HG03342 (cell line): Measurements from ENCODE around the gene GPX8.

Experiments used
- ATAC-seq: cut with Tn5 transposase; IDR thresholded peaks from one replicate; pipeline ENCODE4 v1.9.1; 2021; ENCODE audit warnings: mild to moderate bottlenecking, moderate library complexity; ENCODE audit not compliant: unreplicated experiment

The GPX8 gene

GRCh38 chr5:55172051-55172899 lies 12.3 kb downstream of the GPX8 start:
- peak; percentile 69 for ATAC-seq

- peak; percentile 87 for ATAC-seq
Measured at GRCh38 chr5:55172937-55173686, 13.1 kb downstream of the GPX8 start, which contains the start of gene CDC20B. Gene CDC20B, minus strand, starts transcription at chr5:55173177. Its CDS starts 177 bp downstream, at chr5:55173000.

GRCh38 chr5:55173687-55174230 lies 13.8 kb downstream of the GPX8 start:
- ATAC-seq, result peak; percentile 7

GRCh38 chr5:55175781-55176175 lies 15.8 kb downstream of the GPX8 start:
- ATAC-seq, result no peak

- no peak for ATAC-seq
Measured at GRCh38 chr5:55176176-55176818, 16.3 kb downstream of the GPX8 start.

GRCh38 chr5:55177078-55177477 lies 17.1 kb downstream of the GPX8 start:
- ATAC-seq, result no peak

- no peak for ATAC-seq
Measured at GRCh38 chr5:55180016-55180415, 20.0 kb downstream of the GPX8 start.

GRCh38 chr5:55187370-55187769 lies 27.4 kb downstream of the GPX8 start:
- no peak for ATAC-seq

- ATAC-seq, result no peak
Measured at GRCh38 chr5:55188656-55189540, 28.9 kb downstream of the GPX8 start.

GRCh38 chr5:55191165-55191564 lies 31.2 kb downstream of the GPX8 start:
- ATAC-seq, result no peak

- no peak for ATAC-seq
Measured at GRCh38 chr5:55205001-55205400, 45.0 kb downstream of the GPX8 start.

GRCh38 chr5:55211184-55211874 lies 51.4 kb downstream of the GPX8 start:
- no peak for ATAC-seq
